GM19455 (cell line): ENCODE results near the gene BZW1.
"Not testable (repeated sequence)": the region's sequence is repeated elsewhere in the genome, so short reads cannot be mapped to it uniquely, and the experiment has no call there.

Source experiments
- ATAC-seq: cut with Tn5 transposase; IDR thresholded peaks from one replicate; pipeline ENCODE4 v1.9.1; 2021; ENCODE audit not compliant: unreplicated experiment

Gene BZW1

DNA sequence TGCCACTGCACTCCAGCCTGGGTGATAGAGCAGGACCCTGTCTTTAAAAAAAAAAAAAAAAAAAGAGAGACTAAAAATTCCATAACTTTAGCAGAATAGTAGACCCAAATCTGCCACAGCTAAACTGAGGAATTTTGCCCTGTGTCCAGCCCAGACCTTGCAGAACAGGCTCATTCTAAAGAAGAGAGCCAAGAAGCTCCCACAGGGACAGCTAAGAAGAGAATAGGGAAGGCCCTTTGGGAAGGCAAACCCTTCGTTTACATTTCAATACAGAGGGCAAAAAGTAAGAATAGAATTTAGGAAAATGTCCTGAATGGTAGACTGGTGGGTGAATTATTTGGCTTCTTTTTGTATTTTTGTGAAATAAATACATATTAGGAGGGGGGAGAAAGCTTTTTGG, 21.5 kb upstream of the BZW1 start:
- ATAC-seq: no peak

DNA sequence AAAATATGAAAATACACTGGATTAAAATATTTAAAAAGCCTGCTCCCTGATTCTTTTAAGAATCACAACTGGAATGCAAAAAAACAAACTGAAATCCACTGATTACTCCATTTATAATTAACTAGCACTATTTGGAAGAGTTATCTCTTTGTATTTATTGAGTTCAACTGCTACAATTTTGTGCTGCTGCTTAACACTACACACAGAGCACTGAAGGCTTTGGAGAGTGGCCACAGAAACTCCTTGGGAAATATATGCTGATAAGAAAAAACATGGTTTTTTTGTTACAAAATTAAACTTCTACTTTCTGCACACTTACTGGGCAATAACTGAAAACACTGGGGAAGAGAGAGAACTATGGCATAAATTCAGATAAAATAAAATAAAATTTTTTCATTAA, 19.8 kb upstream of the BZW1 start:
- no peak for ATAC-seq

DNA sequence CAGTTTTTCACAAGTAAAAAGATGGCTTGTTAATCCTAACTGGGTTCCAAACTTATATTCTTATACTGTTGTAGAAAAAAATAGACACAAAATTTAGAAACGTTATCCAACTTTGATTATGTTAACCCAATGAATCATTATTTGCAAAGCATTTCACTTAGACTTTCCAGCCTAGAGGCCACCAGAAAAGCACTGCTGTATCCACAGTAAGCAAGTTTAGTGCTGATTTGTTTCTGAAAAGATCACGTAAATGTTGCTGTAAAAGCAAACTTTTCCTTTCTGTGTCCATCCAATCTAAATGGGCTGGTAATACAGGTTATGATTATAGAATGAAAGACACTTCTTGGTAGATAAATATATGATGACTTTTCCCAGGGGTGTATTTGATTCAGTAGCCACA, 17.6 kb upstream of the BZW1 start:
- no peak for ATAC-seq

DNA sequence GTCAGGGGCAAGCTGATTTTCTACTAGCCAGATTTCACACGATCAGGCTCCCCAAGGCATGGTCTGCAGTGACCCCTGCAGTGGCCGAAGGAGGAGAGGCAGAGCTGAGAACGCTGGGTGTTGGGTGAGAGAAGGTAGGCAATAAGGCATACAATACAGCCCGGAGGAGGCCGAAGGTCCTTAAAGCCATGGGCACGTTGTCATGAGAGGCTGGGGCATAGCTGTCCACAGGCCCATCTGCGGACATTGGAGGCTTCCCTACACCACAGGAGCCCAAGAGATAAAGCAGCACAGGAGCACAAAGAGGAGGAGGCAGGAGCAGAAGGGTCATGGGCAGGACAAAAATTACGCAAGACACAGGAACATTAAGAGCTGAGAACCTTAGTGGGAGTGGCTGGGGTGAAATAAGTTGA, 16.7 kb upstream of the BZW1 start:
- ATAC-seq: no peak

DNA sequence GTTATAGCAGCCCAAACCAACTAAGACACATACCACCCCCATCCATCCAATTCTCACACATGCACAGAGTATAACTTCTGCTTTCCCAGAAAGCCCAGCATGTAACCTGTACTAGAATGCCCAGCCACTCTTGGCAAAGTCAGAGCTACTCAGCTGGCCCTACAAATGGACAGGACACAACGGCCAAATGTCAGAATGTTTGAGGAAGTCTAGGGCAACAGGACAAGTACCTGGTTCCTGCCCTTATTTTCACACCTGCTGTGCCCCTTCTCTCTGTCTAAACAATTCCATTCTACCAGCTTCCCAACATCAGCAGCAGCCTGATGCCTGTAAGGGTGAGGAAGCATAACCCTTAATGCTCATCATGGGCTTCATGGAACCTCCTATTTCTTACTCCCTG, 15.1 kb upstream of the BZW1 start:
- ATAC-seq: no peak

DNA sequence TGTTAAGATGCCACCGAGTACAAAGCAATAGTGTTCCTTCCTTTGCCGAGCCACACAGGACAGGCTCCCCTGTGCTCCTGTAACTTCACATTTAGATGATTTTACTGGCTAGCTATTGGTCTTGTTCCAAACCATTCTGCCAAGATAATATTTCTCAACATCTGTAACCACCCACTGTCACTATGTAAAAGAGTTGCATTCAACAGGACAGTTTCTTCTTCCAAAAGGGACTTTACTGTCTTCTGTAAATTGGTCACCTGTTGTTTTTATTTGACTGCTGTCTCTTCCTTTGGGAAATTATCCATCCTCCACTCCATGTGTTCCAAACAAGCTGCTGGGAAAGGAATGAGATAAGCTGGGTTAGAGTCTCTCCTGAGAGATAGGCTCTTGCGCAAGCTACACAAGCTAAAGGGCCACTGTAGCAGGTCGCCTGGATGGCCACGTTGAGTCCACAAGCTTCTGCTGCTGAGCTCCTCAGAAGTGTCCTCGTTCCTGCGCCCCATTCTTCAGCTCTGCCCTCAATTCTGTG, 14.4 kb upstream of the BZW1 start:
- ATAC-seq: no peak

DNA sequence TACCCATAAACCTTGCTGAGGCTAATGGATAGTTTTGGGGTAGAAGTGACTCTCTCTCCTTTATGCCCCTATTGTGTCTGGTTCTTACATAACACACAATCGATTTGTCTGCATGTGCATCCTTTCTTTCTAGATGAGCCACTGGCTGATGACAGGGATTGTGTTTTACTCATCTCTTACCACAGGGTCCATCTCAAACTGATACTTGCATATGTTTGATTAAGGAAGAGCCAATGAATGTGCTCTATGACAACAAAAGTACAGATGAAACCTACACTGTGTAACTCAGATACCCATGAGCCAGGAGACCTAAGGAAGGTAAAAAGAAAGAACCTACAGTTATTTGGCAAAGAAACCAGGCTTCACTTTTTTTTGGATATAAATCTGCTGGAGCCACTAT, 13.2 kb upstream of the BZW1 start:
- ATAC-seq: no peak

DNA sequence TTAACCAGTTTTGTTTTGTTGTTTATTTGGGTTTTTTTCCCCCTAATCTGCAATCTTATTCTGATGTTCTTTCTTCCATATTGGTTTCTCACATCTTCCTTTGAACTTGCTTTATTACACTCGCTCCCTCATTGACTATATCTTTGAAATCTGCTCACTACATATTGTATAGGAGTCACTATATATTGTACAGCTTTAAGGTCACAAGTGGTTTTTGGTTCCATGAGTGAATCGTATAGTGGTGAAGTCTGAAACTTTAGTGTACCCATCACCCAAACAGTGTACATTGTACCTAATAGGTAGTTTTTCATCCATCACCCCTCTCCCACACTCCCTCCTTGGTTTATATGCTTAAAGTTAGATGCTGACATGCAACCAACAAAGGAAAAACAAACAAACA, 11.3 kb upstream of the BZW1 start:
- no peak for ATAC-seq

DNA sequence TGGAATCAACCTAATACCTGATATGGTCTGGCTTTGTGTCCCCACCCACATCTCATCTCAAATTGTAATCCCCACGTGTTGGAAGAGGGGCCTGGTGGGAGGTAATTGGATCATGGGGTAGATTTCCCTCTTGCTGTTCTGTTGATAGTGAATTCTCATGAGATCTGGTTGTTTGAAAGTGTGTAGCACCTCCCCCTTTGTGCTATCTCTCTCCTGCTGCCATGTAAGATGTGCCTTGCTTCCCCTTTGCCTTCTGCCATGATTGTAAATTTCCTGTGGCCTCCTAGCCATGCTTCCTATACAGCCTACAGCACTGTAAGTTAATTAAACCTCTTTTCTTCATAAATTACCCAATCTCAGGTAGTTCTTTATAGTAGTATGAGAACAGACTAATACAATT, 10.3 kb upstream of the BZW1 start:
- not testable (repeated sequence) for ATAC-seq

DNA sequence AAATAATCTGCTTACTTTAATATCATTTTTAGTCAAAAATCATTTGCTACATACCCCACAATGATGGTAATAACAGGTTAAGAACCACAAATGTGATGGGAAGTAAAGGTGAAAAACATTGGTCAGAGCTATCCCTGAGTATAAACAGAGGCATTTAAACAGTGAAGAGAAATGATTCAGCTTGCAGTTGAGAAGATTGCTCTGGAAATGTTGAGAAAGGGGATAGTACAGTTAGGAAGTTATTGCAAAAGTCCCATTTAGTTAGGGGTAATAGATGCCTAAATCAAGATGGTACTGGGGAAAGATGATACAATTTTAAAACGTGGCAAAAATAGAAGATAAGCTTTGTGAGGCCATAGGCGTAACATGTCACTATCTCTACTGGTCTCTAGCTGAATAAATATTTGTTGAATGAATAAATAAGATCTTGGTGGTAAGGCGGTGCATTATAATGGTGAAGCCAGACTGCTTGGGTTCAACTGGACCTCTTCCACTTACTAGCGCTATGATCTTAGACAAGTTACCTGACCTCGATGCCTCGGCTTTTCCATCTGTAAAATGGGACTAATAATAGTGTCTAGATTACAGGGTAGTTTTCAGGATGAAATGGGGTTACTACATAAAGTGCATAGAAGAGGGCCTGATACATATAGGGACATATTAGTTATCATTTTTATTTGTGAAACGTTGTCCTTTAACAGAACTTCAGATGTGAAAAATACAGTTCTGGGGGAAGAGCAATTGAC, 2.0 kb upstream of the BZW1 start:
- no peak for ATAC-seq

DNA sequence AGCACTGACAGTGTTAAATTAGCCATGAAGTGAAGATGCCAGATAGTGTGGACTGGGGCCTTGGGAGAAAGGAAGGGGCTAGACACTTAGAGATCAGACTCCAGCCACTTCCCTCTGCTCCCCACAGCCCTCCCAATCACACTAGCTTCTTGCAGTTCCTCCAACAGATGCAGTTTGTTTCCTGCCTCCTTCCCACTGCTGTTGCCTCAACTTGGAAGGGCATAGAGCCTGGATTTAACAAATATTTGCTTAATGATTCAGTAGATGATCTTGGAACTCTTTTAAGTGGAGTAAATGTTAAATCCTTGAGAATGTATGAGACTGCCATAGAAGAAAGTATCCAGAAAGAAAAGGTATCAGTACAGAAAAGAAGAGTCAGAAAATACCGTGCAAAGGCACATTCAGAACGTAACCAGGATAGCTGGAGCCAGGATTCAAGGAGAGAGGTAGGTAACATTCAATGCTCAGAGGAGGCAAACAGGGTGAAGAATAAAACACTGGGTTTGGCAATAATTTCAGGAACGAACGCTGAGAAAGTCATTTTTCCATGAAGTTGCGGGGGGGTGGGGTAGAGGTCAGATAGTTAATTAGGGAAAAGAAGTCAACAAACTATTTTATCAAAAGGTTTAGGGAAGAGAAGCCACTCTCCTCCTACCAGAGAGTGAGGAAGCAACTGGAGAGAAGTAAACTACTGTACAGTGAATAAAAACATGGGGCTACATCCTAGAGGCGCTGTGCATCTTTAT, 1.3 kb upstream of the BZW1 start:
- no peak for ATAC-seq

DNA sequence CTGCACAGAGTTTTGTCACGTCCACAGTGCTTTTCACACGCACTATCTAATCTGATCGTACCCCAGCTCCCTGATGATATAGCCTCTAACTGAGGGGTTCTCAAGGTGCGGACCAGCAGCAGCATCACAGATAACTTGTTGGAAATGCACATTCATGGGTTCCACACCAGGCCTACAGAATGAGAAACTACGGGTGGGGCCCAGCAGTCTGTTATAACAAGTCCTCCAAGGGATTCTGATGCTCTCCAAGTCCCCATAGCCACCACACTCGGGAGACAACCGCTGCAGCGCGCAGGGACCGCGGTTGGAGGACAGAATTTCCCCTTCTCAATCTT, 745 bp upstream of the BZW1 start:
- no peak for ATAC-seq

DNA sequence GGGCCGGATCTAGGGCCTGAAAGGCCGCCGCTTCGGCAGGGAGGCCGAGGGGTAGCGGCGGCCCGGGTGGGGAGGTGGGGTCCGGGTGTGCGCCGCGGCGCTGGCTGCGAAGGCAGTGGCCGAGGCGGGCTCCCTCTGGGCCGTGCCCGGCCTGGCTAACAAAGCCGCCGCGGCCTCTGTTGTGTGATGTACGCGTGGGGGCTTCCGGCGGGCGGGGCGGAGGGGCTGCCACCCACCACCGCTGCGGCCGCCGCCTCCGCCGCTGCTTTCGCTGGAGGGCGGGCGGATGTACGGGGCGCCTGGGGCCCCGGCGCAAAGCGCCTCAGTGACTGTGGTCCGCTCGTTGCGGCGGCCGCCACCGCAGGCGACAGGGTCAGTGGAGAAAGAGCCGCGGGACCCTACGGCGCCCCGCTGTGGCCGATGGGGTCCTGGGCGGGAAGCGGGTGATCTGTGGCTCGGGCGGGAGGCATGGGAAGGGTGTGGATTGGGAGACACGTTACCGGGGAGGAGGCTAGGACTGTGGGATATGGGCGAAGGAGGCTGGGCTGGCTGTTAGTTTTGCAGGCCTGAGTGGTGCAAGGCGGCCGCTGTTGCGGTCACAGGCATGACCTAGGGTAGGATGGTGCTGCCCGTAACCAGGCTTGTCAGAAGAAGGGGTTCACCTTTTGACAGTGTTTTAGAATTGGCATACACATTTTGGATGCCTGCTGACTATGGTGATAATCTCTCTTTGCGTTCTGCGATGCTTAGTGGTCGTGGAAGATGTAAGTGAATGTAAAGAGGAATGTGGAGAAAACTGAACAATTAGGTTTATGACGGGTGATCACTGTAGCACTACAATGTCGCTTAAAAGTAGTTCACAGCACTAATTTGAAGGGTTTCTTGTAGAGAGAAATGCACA, 662 bp downstream of the BZW1 start:
- ATAC-seq: peak; percentile 42

DNA sequence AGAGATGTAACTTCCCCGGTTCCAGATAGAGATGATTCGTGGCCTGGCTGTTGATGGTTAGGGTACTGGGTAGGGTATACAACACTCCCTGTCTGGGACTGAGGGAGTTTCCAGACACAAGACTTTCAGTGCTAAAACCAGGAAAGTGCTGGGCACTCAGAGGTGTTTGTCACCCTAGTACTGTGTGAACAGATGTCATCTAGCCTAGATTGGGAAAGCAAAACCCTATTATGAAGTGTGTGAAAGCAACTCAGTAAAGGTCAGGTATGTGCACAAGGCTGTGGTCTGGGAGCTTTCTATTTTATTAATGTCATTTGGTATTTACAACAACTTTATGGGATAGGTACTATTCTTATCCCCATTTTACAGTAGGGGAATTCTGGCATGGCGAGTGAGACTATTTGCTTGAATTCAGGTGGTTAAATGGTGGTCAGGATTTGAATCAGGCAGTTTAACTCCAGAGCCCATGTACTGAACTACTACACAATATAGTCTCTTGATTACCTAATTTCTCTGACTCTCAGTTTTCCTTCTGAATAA, 2.6 kb downstream of the BZW1 start:
- no peak for ATAC-seq

DNA sequence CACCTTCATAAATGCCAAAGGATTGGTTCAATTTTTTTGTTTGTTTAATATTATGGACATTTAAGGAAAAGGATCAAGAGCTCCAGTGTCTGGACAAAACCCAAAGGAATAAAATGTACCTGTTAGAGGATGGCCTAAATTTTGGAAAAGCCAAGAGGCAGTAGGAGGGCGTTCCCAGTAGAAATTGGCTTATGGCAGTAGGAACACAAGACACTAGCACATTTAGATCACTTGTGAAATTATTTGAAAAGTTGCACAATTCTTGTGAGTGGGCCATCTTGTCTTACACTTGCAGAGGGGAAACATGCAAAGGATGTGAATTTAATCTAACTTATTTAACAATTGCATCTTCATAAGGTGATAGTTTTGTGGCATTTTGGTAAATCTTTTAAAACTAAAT, 3.2 kb downstream of the BZW1 start:
- ATAC-seq: no peak

DNA sequence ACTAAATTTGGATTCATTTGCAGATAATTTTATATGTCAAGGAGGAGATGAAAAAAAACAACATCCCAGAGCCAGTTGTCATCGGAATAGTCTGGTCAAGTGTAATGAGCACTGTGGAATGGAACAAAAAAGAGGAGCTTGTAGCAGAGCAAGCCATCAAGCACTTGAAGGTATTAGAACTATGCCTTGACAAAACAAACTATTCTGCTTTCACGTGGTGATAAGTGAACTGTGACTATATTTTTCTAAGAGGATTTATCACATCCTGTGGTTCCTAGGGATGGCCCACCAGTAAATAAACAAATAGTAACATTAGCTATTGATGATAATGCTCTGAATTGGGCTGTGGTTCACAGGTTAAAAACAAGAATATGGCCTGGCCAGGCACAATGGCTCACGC, 7.0 kb downstream of the BZW1 start:
- not testable (repeated sequence) for ATAC-seq

DNA sequence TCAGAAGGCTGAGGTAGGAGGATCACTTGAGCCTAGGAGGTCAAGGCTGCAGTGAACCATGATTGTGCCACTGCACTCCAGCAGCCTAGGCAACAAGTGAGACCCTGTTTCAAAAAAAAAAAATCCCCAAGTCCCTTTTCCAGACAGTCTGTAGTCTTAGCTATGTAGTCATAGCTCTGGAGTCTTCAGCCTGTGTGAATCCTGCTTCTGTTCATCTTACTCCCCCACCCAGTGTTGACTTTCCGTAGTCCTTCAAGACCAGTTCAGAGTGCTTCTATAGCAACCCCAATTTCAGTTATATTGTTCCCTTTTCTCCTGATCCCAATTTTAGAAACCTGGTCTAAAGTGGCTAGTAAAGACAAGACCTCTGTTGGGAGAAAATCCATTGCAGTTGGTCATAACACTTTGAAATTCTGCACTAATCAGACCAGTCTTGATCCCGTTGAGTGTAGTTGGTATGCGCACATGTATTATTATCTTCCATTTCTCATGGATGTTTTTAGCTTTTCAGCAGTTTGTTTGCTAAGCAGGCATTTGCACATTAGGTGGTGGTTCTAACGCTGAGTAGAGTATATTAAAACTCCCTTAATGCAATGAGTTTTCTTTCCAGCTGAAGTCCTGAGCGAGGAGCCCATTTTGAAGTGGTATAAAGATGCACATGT, 9.0 kb downstream of the BZW1 start:
- no peak for ATAC-seq

DNA sequence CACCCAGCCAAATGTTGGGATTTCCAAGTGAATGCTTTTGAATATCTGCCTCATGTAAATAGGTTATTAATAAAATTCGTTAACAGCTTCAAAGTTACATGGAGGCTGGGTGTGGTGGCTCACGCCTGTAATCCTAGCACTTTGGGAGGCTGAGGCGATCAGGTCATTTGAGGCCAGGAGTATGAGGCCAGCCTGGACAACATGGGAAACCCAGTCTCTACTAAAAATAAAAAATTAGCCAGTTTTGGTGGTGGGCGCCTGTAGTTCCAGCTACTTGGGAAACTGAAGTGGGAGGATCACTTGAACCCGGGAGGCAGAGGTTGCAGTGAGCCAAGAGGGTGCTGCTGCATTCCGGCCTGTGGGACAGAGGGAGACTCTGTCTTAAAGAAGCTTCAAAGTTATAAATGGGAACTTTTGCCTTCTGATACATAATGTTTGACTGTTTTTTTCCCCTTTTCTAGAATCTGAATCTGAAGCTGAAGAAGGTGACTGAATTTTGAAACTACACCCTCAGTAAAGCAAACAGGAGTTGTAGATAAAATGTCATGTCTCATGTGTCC, 10.1 kb downstream of the BZW1 start:
- ATAC-seq: no peak

DNA sequence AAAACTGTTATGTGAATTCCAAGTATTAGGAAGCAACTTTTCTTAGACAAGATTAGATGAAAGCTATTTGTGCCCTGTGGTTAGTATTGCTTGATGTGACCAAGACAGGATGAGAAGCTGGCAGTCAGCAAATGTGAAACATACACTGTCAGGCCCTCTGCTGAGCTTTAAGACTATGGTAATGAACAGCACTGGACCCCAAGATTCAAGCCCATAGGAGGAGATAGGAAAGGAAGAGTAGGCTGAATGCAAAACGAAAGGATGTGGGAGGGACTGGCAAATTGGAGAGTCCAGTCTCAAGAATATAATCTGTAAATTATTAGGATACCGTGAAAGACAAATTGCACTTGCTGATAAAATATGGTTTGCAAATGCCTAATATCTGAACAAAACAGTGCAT, 16.4 kb downstream of the BZW1 start:
- ATAC-seq: no peak

DNA sequence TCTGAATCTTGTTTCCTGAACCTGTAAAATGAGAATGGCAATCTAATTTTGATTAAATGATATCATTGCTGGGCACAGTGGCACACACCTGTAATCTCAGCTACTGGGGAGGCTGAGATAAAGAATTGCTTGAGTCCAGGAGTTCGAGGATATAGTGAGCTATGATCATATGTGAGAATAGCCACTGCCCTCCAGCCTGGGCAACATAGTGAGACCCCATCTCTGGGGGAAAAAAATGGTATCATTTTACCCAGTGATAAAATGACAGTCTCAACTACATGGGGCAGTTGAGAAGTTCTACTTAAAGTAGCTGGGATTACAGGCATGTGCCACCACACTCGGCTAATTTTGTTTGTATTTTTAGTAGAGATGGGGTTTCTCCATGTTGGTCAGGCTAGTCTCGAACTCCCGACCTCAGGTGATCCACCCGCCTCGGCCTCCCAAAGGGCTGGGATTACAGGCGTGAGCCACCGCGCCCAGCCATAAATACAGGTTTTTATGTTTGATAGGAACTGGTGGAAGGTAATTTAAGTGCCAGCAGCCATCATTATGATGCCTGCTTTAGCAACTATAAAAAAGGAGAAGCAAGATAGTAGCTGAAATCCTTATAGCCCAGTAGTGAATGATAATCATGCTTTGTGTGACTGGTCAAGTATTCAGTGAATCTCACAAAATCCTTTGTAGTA, 17.0 kb downstream of the BZW1 start:
- ATAC-seq: no peak
